Embryonic facial prominence (tissue), 1 donor: ENCODE measurements around the gene CAPN14.
"Not testable (repeated sequence)": the region's sequence is repeated elsewhere in the genome, so short reads cannot be mapped to it uniquely, and the experiment has no call there.

ENCODE experiments used
- DNase-seq: peaks from one replicate; pipeline ENCODE4 v3.0.0-alpha.2; 2016; ENCODE audit errors: extremely low spot score

Gene CAPN14

DNA sequence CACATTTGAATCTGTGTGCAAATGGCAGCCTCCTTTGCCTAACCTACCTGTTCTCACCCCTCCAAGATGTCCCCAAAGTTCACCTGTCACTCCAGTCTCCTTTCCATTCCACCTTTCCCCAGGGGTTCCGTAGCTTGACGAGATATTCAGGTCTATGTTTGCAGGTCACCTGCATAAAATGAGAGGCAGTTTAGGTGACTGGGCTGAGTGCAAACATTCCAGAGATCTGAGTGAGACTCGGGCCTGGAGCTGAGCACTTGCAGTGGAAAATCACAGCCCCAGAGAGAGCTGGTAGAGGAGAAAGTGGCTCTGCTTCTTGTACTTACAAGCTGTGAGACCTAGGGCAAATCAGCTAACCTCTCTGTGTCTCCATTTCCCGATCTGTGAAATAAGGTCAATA, 20.1 kb downstream of the CAPN14 start:
- DNase-seq = no peak

DNA sequence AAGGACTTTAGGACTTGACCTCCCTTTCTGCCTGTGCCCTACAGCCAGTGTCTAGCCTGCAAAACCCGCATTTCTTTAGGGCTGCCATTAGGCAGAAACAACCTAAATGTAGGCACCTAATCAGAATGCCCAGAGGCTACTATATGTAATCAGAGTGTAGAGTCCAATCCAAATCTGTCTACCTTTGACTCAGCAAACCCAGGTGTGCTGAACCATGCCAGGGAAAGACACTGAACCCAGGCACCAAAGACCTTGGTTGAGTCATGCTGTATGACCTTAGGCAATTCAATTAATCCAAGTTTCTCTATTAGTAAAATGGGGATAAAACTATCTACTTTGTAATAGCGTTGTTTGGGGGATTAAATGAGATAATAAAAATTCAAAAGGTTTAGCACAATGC, 20.7 kb downstream of the CAPN14 start:
- DNase-seq = no peak

GRCh38 chr2:31193806-31194205, 23.5 kb downstream of the CAPN14 start:
- DNase-seq = no peak

GRCh38 chr2:31192851-31193392, 24.4 kb downstream of the CAPN14 start:
- DNase-seq = no peak

DNA sequence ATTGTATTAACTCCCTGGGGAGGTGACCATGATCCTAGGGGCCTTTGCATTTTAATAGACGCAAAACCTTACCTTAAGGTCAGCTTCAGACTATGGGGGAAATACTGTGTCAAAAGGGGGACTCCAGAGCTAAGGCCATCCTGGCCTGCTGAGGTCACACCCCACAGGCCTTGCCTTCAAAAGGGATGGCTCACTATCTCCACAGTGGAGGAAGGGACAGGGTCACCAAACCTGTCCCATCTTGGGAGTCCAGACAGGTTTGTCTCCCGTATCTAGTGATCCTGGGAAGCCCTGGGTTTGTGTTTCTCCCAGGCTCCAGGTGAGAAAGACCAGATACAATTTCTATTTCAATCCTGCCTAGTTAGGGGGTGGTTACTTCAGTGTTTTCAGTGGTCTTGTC, 24.9 kb downstream of the CAPN14 start:
- no peak for DNase-seq

- DNase-seq = no peak
Observed at GRCh38 chr2:31191931-31192330, 25.4 kb downstream of the CAPN14 start.

DNA sequence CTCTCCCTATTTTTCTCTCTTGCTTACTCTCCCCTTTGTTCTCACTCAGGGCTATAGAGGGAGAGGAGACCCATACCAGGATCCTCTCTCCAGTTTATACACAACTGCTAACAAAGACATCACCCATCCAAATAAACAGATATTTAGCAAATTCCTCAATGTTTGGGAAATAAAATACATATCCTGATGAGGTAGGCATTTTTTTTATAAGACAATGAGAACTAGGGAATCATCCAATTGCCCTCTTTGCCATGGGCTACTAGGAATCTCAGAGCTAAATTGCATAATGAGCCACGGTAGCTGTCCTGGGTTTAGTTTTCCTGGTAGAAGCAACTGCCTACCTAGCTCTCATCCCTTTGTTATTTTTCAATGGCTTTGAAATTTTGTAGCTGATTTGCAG, 27.1 kb downstream of the CAPN14 start:
- no peak for DNase-seq

DNA sequence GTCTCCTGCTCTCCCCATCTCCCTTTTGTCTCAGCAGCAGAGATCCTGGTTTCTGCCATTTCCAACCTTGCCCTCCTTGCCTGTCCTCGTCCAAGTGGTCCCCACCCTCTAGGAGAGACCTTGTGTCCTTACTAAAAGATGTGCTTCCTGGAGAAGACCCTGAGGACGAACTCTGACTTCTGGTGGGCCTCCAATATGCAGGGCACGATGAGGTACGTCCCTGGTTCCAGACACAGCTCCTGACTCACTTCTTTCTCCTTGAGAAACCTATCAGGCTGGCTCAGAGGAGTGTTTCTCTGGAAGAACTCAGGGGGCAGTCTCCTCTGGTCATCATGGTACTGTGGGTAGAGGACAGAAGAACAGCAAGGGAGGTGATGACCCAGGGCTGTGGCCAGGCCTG, 28.2 kb downstream of the CAPN14 start:
- no peak for DNase-seq

GRCh38 chr2:31188131-31188530, 29.2 kb downstream of the CAPN14 start:
- no peak for DNase-seq

DNA sequence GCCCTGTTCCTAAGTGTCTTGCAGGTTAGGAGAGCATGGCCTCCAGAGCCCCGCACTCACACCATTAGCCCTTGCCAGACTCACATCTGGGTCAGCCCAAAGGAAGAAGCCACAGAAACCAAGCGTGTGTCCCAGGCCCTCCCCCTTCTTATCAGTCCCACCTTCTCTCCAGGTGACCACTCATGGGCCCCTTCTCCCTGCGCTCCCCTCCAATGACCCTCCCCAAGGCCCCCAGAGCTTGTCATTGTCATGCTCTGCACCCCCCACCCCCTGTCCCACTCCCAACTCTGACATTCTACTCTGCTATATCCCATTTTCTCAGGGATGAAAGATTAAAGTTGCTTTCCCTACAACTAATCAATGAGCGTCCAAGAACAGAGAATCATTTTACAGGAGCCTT, 30.1 kb downstream of the CAPN14 start:
- DNase-seq = no peak

GRCh38 chr2:31183973-31184372, 33.3 kb downstream of the CAPN14 start:
- not testable (repeated sequence) for DNase-seq

GRCh38 chr2:31176742-31177141, 40.6 kb downstream of the CAPN14 start:
- no peak for DNase-seq

GRCh38 chr2:31171142-31171541, 46.2 kb downstream of the CAPN14 start:
- no peak for DNase-seq

GRCh38 chr2:31170071-31170698, 47.1 kb downstream of the CAPN14 start:
- peak; percentile 19 for DNase-seq

GRCh38 chr2:31168291-31168690, 49.0 kb downstream of the CAPN14 start:
- DNase-seq = no peak

DNA sequence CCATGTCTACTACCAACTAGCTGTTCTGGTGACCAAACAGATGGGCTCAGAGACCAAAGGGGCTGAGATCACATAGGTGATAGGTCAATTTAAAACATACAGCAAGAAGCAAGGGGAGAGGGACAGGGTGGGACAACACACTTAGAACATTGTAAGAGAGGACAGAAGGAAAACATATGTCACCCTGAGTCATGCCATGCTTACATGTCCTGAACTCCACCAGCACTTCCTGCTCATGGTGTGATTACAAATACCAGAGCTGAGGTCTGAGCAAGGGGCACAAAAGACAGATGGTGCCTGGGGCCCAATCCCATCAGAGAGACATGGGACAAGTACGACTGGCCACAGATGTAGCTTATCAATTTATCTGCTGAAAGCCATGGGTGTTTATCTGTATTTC, 50.4 kb downstream of the CAPN14 start:
- no peak for DNase-seq

DNA sequence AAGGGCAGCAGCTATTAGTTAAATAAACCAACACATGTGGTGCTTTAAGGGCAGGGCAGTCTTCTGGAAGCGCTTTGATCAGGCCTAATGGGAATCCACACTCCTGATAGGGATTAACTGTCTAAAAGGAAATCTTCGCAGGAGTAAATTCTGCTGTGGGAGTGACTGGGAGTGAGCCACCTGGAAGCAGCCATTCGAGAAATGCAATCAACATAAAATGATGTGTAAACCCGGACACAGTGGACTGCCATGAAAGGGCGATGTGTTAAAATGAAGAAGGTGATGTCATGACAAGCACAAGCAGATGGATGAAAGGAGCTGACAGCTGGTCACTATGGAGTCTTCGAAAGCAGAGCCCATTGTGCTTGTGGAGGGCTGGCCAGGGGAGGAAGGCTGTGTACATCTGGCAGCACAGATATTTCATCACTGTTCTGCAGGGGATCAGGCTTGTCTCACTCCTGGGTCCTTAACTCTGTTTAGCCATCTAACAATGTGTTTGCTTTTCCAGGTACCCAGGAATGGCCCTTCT, 54.2 kb downstream of the CAPN14 start:
- DNase-seq = no peak

- DNase-seq = no peak
Observed at GRCh38 chr2:31161637-31162036, 55.7 kb downstream of the CAPN14 start.

GRCh38 chr2:31151501-31151900, 65.8 kb downstream of the CAPN14 start:
- DNase-seq = no peak

DNA sequence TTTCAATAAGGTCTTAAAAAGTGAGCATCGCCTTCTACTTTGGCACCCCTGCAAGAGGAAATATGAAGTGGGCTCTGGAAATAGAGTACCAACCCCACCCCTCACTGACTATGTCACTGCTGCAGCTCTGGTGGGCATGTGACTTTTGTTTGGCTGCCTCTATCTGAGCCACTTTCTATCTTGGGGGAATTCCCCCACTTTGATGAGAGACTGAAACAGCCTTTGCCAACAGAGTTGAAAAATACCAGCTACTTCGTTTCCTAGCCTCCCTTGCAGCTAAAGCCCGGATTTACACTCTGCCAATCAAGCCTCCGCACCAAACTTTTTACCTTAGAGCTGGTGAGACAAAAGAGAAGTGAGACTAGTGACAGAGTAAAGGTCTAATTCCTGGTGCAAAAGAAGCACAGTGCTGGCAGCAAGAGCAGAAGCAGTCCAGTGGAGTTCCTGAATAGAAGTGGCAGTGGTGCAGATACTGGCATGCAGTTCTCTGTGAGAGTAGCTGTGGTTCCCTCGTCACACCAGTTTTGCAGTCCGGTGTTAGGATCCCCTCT, 67.1 kb downstream of the CAPN14 start:
- no peak for DNase-seq

DNA sequence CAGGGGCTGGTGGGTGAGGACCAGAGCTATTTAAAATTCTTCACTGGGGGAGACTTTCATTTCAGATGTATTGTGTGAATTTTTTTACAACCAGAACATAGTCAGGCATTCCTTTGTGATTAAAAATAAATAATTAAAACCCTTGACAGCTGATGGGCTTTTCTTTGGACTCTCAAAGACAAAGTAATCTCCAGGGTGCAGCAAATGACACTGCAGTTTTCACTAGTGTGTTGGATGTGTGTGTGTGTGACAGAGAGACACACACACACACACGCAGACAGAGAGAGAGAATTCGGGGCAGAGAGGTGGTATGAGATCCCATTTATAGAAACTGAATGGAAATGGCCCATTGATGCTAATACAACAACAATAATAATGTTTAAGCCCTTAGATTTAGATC, 68.8 kb downstream of the CAPN14 start:
- no peak for DNase-seq

GRCh38 chr2:31147645-31148044, 69.7 kb downstream of the CAPN14 start:
- no peak for DNase-seq

DNA sequence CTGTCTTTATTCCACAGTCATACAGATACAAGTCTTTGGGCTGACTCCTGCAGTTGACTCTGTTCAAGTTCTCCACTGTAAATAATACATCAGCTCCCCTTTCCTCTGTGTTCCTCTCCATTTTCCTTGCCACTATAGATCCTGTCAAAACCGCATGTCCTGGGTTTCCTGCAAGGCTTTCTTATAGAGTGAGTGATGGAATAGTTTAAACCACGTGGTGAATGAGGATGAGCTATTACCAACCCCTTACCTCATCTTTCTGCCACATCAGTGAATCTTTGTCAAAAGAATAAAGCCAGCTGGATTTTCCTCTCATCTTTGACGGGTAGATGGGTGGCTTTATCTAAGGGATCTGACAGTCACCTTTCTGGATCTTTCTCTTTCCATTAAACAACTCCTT, 75.2 kb downstream of the CAPN14 start:
- DNase-seq = no peak
